Esophagus muscularis mucosa (tissue), 4 donors: ENCODE data around the gene SLCO4A1.

ENCODE experiments used
- EP300 ChIP-seq: sonication (generic); formaldehyde crosslinking; IDR thresholded peaks from one replicate; pipeline ENCODE4 v1.6.1; 2017; ENCODE audit warnings: antibody characterized with exemption
- POLR2A ChIP-seq: fragments of 450-650 bp; IDR thresholded peaks from one replicate; pipeline ENCODE4 v1.6.1; 2017; ENCODE audit warnings: antibody characterized with exemption, moderate library complexity, mild to moderate bottlenecking, low read depth
- TF ChIP-seq, protein P1 (sequence below), 3 experiments: fragments of 200-600 bp in 2 of 3; fragments of 450-650 bp in 1 of 3; sonication (generic) in 2 of 3; IDR thresholded peaks; one replicate each; pipeline ENCODE4 v1.5.1; 2017 to 2019; ENCODE audit warnings: antibody characterized with exemption in 3 of 3, mild to moderate bottlenecking in 2 of 3, moderate library complexity in 1 of 3

DNA sequence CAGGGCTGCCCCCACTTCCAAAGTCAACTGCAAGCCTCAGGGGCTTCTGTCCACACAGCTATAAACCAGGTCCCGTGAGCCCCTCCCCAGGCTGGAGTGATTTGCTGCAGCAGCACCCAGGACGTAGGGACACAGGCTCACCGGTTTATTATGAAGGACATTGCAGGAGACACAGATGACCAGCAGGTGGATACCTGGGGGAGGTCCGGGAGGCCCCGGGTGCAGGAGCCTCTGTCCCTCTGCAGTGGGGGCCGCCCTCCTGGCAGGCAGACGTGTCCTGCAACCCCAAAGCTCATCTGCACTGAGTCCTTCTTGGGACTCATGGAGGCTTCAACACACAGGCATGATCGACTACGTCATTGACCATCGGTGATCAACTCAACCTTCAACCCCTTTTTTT is 51.8 kb downstream of the SLCO4A1 start:
- TF ChIP-seq, protein P1, sequence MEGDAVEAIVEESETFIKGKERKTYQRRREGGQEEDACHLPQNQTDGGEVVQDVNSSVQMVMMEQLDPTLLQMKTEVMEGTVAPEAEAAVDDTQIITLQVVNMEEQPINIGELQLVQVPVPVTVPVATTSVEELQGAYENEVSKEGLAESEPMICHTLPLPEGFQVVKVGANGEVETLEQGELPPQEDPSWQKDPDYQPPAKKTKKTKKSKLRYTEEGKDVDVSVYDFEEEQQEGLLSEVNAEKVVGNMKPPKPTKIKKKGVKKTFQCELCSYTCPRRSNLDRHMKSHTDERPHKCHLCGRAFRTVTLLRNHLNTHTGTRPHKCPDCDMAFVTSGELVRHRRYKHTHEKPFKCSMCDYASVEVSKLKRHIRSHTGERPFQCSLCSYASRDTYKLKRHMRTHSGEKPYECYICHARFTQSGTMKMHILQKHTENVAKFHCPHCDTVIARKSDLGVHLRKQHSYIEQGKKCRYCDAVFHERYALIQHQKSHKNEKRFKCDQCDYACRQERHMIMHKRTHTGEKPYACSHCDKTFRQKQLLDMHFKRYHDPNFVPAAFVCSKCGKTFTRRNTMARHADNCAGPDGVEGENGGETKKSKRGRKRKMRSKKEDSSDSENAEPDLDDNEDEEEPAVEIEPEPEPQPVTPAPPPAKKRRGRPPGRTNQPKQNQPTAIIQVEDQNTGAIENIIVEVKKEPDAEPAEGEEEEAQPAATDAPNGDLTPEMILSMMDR (IDR thresholded peaks at IDR 0.05), result no peak
- TF ChIP-seq EP300 (no peak), POLR2A (no peak)
